PFSK-1 (cell line): ENCODE measurements around the gene PBX3.

Experiments
- FOXP2 ChIP-seq: optimal IDR thresholded peaks from 2 replicates; pipeline ENCODE3; 2011; ENCODE audit warnings: borderline replicate concordance, control low read depth, inconsistent platforms; ENCODE audit not compliant: insufficient read depth; ENCODE audit errors: extremely low read length, extremely low read depth
- POLR2AphosphoS5 ChIP-seq: IDR thresholded peaks from 2 replicates; pipeline ENCODE4 v1.6.1; 2012; ENCODE audit warnings: low read depth, mild to moderate bottlenecking, control low read depth, low read length, moderate library complexity
- SIN3A ChIP-seq: IDR thresholded peaks from 2 replicates; pipeline ENCODE4 v1.6.1; 2012; ENCODE audit warnings: mild to moderate bottlenecking, low read length, moderate library complexity, borderline replicate concordance; ENCODE audit not compliant: insufficient read depth
- TAF1 ChIP-seq: IDR thresholded peaks from 2 replicates; pipeline ENCODE4 v1.6.1; 2012; ENCODE audit warnings: low read length, control low read depth, borderline replicate concordance; ENCODE audit not compliant: insufficient read depth
- TF ChIP-seq, protein P1 (sequence below), 2 experiments: IDR thresholded peaks; 2 replicates each; pipeline versions ENCODE4 v1.6.1 to v1.8.0; 2011 to 2012; ENCODE audit warnings: low read depth in 2 of 2, low read length in 2 of 2, control low read depth in 1 of 2, inconsistent platforms in 1 of 2, mild to moderate bottlenecking in 1 of 2, moderate library complexity in 1 of 2; ENCODE audit not compliant: insufficient read depth in 1 of 2

Gene PBX3

DNA sequence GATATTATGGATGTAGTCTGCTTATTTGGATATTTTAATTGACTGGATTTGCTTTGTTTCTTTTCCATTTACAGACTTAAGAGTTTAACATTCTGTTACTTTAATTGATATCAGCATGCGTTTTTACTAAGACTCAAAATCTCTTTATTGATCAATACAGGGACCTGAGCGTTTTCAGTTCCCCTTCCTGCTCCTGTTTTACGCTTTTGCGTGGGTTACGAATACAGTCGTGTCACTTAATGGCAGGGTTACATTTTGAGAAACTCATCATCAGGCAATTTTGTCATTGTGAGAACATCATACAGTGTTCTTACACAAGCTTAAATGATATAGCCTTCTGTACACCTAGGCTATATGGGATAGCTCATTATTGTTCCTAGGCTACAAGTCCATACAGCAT lies 65.2 kb downstream of the PBX3 start:
- TF ChIP-seq POLR2AphosphoS5 (no peak), SIN3A (no peak), FOXP2 (no peak), TAF1 (no peak)
- TF ChIP-seq, protein P1, sequence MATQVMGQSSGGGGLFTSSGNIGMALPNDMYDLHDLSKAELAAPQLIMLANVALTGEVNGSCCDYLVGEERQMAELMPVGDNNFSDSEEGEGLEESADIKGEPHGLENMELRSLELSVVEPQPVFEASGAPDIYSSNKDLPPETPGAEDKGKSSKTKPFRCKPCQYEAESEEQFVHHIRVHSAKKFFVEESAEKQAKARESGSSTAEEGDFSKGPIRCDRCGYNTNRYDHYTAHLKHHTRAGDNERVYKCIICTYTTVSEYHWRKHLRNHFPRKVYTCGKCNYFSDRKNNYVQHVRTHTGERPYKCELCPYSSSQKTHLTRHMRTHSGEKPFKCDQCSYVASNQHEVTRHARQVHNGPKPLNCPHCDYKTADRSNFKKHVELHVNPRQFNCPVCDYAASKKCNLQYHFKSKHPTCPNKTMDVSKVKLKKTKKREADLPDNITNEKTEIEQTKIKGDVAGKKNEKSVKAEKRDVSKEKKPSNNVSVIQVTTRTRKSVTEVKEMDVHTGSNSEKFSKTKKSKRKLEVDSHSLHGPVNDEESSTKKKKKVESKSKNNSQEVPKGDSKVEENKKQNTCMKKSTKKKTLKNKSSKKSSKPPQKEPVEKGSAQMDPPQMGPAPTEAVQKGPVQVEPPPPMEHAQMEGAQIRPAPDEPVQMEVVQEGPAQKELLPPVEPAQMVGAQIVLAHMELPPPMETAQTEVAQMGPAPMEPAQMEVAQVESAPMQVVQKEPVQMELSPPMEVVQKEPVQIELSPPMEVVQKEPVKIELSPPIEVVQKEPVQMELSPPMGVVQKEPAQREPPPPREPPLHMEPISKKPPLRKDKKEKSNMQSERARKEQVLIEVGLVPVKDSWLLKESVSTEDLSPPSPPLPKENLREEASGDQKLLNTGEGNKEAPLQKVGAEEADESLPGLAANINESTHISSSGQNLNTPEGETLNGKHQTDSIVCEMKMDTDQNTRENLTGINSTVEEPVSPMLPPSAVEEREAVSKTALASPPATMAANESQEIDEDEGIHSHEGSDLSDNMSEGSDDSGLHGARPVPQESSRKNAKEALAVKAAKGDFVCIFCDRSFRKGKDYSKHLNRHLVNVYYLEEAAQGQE (IDR thresholded peaks at IDR 0.05; ENCODE audit: insufficient read depth in 1 of 2, low read depth in 2 of 2, low read length in 2 of 2) = no peak

DNA sequence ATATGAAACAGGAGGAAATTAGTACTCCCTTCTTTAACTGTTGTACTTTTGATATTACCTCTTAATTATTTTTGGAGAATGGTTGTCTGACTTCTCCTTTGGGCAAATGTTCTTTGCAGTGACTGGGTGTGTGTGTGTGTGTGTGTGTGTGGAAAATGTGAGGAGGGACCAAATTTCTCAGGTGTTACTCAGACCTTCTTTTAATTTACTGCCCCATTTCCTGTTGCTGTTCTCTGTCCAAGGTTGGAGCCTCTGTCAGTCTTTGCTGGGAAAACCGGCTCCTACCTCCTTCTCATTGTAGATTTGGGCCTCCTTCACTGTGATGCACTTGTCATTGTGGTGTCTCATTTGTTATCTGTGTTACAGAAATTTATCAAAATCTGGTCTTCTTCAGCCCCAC lies 68.4 kb downstream of the PBX3 start:
- TF ChIP-seq FOXP2 (no peak), POLR2AphosphoS5 (no peak)
- TF ChIP-seq, protein P1 (IDR thresholded peaks at IDR 0.05; ENCODE audit: insufficient read depth in 1 of 2, low read depth in 2 of 2, low read length in 2 of 2) = peak in 1 of 2 experiments; percentile 79; a peak in 2 of 4 replicates

DNA sequence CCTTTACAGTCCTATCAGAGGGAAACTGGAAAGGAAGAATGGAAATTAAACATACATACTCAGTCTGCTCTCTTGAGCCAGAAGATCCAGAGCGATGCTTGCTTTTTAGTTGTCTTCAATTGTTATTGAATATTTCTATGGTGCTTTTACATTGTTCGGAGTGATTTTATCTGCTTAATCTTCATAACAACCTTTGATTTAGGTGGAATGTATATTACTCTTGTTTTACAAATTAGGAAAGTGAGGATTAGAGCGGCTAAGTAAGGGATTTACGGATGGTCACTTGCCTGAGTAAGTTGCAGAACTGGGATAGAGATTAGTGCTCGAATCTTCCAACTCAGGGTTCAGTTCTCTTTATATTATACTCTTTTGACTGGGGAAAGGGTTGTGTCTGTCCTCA lies 69.1 kb downstream of the PBX3 start:
- TF ChIP-seq POLR2AphosphoS5 (no peak), SIN3A (no peak), TAF1 (no peak), FOXP2 (no peak)
- TF ChIP-seq, protein P1 (IDR thresholded peaks at IDR 0.05; ENCODE audit: insufficient read depth in 1 of 2, low read depth in 2 of 2, low read length in 2 of 2) = no peak

DNA sequence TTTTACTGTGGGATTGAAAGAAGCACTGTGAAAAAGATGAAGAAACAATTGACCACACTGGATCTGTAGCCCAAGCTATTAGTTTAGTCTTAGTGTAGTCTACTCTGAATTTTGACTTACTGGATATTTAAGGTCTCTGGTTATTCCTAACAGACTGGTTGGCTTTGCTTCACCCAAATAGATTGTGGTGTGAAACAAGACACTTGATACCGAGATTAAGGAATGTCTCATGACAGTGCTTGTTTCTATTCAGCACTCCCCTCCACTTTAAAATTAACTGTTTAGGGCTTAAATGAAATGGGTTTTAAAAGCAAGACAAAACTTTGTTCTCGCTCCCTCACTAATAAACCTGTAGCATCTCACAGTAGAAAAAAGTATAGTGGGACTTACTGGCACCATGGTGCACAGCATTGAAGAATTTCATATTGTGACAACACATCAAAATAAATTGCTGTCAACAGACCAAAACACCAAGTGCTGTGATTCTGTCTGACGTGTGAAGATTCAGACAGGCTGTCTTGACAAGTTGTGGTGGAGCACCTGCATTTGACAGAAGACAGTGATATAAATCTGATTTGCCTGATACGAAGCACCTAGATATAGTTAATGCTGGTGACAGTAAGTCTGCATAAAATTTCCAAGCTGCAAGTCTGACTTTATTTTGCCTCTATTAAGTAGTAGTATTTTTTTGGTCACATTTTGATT lies 73.1 kb downstream of the PBX3 start:
- TF ChIP-seq, protein P1 (IDR thresholded peaks at IDR 0.05; ENCODE audit: insufficient read depth in 1 of 2, low read depth in 2 of 2, low read length in 2 of 2) = no peak
- TF ChIP-seq SIN3A = no peak
- no peak for TF ChIP-seq TAF1
- TF ChIP-seq POLR2AphosphoS5 = no peak
- TF ChIP-seq FOXP2 = no peak
